NCI-H1048 (cell line): ENCODE results near the gene NEU2.
"Not testable (repeated sequence)": the region's sequence is repeated elsewhere in the genome, so short reads cannot be mapped to it uniquely, and the experiment has no call there.

ENCODE experiments used
- DNase-seq: peaks from one replicate; lab custom pipeline; 2025; lab: John Stamatoyannopoulos, UW

The NEU2 gene

GRCh38 chr2:233034091-233034882 is 1.8 kb downstream of the NEU2 start:
- DNase-seq = no peak

- no peak for DNase-seq
Observed at GRCh38 chr2:233035426-233036161, 3.1 kb downstream of the NEU2 start.

GRCh38 chr2:233036162-233036838 is 3.8 kb downstream of the NEU2 start:
- DNase-seq = no peak

- no peak for DNase-seq
Observed at GRCh38 chr2:233037078-233037477, 4.6 kb downstream of the NEU2 start.

GRCh38 chr2:233039212-233039845 is 6.9 kb downstream of the NEU2 start:
- DNase-seq = no peak

GRCh38 chr2:233039846-233040530 is 7.5 kb downstream of the NEU2 start:
- DNase-seq = no peak

- no peak for DNase-seq
Observed at GRCh38 chr2:233040571-233040970, 8.1 kb downstream of the NEU2 start.

GRCh38 chr2:233041722-233042323 is 9.4 kb downstream of the NEU2 start:
- no peak for DNase-seq

GRCh38 chr2:233042549-233042948 is 10.1 kb downstream of the NEU2 start:
- DNase-seq = no peak

GRCh38 chr2:233044974-233045605 is 12.6 kb downstream of the NEU2 start:
- DNase-seq = no peak

GRCh38 chr2:233047206-233047605 is 14.7 kb downstream of the NEU2 start:
- DNase-seq = no peak

GRCh38 chr2:233047667-233048066 is 15.2 kb downstream of the NEU2 start:
- DNase-seq = no peak

- no peak for DNase-seq
Observed at GRCh38 chr2:233048569-233049193, 16.2 kb downstream of the NEU2 start.

GRCh38 chr2:233049194-233049761 is 16.8 kb downstream of the NEU2 start:
- no peak for DNase-seq

- DNase-seq = no peak
Observed at GRCh38 chr2:233051241-233052149, 19.0 kb downstream of the NEU2 start.

- DNase-seq = not testable (repeated sequence)
Observed at GRCh38 chr2:233052517-233052916, 20.0 kb downstream of the NEU2 start.

GRCh38 chr2:233053928-233054784 is 21.7 kb downstream of the NEU2 start:
- peak; percentile 7 for DNase-seq

- DNase-seq = no peak
Observed at GRCh38 chr2:233055362-233055761, 22.9 kb downstream of the NEU2 start.
